A549 (cell line): ENCODE measurements around the gene DLG2.

Source experiments
- CEBPB ChIP-seq, 2 experiments: fragments of >200 bp in 1 of 2; sonication (Bioruptor Twin) in 1 of 2; formaldehyde crosslinking in 1 of 2; IDR thresholded peaks; 2 replicates each; pipeline ENCODE4 v1.6.1; 2012 to 2016
- CHD2 ChIP-seq: fragments of 150-350 bp; IDR thresholded peaks from 2 replicates; pipeline ENCODE4 v1.6.1; 2014; ENCODE audit warnings: low read length; ENCODE audit not compliant: partially characterized antibody
- EP300 ChIP-seq, 2 experiments: fragments of >200 bp; sonication (Bioruptor Twin); formaldehyde crosslinking; IDR thresholded peaks; 2 replicates in 1 of 2; 3 replicates in 1 of 2; pipeline ENCODE4 v1.6.1; 2016 to 2017
- JUN ChIP-seq, 2 experiments: fragments of >200 bp; sonication (Bioruptor Twin); formaldehyde crosslinking; IDR thresholded peaks; 2 replicates in 1 of 2; 3 replicates in 1 of 2; pipeline ENCODE4 v1.6.1; 2016 to 2017
- MAFK ChIP-seq: fragments of 450-650 bp; IDR thresholded peaks from 2 replicates; pipeline ENCODE4 v1.6.1; 2014; ENCODE audit not compliant: partially characterized antibody
- NR3C1 ChIP-seq: fragments of >200 bp; sonication (Bioruptor Twin); formaldehyde crosslinking; IDR thresholded peaks from 3 replicates; pipeline ENCODE4 v1.6.1; 2017
- PHF8 ChIP-seq: fragments of 200-600 bp; sonication (generic); IDR thresholded peaks from 2 replicates; pipeline ENCODE4 v1.6.1; 2016; ENCODE audit warnings: low read depth, mild to moderate bottlenecking, antibody characterized with exemption, moderate library complexity, borderline replicate concordance
- POLR2A ChIP-seq: IDR thresholded peaks from 2 replicates; pipeline ENCODE4 v1.6.1; 2012; ENCODE audit warnings: mild to moderate bottlenecking, low read length
- RAD21 ChIP-seq, 2 experiments: fragments of >200 bp in 1 of 2; sonication (Bioruptor Twin) in 1 of 2; formaldehyde crosslinking in 1 of 2; IDR thresholded peaks in 1 of 2; conservative IDR thresholded peaks in 1 of 2; 2 replicates in 1 of 2; 3 replicates in 1 of 2; pipeline ENCODE4 v1.6.1; 2012 to 2018; ENCODE audit warnings: inconsistent platforms in 1 of 2
- SMC3 ChIP-seq: fragments of >200 bp; sonication (Bioruptor Twin); formaldehyde crosslinking; IDR thresholded peaks from 3 replicates; pipeline ENCODE4 v1.6.1; 2018; ENCODE audit warnings: inconsistent platforms
- TF ChIP-seq, protein P1 (sequence below): fragments of >200 bp; sonication (Bioruptor Twin); formaldehyde crosslinking; IDR thresholded peaks from 3 replicates; pipeline ENCODE4 v1.5.1; 2016
- TF ChIP-seq, protein P2 (sequence below): IDR thresholded peaks from 2 replicates; pipeline ENCODE4 v1.6.1; 2012
- TF ChIP-seq, protein P3 (sequence below): fragments of 450-650 bp; IDR thresholded peaks from 2 replicates; pipeline ENCODE4 v1.6.1; 2014; ENCODE audit warnings: antibody characterized with exemption

DNA sequence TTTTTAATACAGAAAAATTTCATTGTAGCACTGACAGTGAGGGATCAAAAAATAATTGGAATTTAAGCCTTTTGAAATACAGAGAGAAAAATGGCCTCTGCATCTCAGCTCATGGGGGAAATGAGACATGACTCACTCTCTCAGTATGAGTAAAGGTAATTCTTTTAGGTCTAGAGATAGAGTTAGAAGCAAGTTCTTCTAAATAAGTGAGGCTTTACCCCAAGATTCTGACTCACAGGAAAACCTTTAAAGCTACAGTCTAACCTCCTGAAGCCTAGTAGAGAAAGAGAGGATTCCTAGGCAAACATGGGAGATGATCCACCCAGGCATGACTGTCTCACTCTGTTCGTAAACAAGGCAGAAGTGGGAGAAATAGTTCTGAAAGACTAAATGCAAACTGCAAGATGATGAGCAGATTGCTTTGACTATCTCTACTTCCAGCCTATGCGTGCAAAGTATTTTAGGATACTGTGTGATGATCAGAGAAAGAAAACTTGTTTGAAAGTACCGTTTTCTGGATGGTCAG is 1337.7 kb downstream of the DLG2 start:
- TF ChIP-seq PHF8: no peak
- no peak for TF ChIP-seq NR3C1
- TF ChIP-seq, protein P1, sequence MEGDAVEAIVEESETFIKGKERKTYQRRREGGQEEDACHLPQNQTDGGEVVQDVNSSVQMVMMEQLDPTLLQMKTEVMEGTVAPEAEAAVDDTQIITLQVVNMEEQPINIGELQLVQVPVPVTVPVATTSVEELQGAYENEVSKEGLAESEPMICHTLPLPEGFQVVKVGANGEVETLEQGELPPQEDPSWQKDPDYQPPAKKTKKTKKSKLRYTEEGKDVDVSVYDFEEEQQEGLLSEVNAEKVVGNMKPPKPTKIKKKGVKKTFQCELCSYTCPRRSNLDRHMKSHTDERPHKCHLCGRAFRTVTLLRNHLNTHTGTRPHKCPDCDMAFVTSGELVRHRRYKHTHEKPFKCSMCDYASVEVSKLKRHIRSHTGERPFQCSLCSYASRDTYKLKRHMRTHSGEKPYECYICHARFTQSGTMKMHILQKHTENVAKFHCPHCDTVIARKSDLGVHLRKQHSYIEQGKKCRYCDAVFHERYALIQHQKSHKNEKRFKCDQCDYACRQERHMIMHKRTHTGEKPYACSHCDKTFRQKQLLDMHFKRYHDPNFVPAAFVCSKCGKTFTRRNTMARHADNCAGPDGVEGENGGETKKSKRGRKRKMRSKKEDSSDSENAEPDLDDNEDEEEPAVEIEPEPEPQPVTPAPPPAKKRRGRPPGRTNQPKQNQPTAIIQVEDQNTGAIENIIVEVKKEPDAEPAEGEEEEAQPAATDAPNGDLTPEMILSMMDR: no peak
- TF ChIP-seq RAD21 (conservative IDR thresholded peaks at IDR 0.05 in 1 of 2, IDR thresholded peaks at IDR 0.05 in 1 of 2): no peak
- TF ChIP-seq POLR2A: no peak
- TF ChIP-seq CEBPB (IDR thresholded peaks at IDR 0.05): no peak
- TF ChIP-seq SMC3: no peak
- TF ChIP-seq, protein P2, sequence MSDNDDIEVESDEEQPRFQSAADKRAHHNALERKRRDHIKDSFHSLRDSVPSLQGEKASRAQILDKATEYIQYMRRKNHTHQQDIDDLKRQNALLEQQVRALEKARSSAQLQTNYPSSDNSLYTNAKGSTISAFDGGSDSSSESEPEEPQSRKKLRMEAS: no peak
- TF ChIP-seq JUN (IDR thresholded peaks at IDR 0.05): no peak
- TF ChIP-seq CHD2: no peak
- TF ChIP-seq, protein P3, sequence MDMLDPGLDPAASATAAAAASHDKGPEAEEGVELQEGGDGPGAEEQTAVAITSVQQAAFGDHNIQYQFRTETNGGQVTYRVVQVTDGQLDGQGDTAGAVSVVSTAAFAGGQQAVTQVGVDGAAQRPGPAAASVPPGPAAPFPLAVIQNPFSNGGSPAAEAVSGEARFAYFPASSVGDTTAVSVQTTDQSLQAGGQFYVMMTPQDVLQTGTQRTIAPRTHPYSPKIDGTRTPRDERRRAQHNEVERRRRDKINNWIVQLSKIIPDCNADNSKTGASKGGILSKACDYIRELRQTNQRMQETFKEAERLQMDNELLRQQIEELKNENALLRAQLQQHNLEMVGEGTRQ: no peak
- TF ChIP-seq EP300 (IDR thresholded peaks at IDR 0.05): no peak
- no peak for TF ChIP-seq MAFK
